HG03045 (cell line): ENCODE measurements around the gene RELCH.

Experiments used
- ATAC-seq: cut with Tn5 transposase; IDR thresholded peaks from one replicate; pipeline ENCODE4 v1.9.1; 2021; ENCODE audit warnings: mild to moderate bottlenecking, moderate library complexity; ENCODE audit not compliant: unreplicated experiment

Gene RELCH

DNA sequence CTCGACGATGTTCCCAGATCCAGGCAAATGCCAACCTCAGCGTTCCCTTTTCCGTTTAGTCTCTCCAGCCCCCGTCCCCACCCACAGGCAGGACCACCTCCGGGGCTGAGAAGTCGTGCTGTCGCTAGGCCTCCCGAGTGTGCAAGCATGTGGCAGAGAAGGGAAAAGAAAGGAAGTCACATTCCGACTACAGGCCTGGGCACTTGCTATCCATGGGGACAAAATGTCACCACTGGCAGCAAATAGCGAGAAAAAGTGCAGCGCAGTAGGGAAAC lies 619 bp upstream of the RELCH start:
- peak; percentile 11 for ATAC-seq

DNA sequence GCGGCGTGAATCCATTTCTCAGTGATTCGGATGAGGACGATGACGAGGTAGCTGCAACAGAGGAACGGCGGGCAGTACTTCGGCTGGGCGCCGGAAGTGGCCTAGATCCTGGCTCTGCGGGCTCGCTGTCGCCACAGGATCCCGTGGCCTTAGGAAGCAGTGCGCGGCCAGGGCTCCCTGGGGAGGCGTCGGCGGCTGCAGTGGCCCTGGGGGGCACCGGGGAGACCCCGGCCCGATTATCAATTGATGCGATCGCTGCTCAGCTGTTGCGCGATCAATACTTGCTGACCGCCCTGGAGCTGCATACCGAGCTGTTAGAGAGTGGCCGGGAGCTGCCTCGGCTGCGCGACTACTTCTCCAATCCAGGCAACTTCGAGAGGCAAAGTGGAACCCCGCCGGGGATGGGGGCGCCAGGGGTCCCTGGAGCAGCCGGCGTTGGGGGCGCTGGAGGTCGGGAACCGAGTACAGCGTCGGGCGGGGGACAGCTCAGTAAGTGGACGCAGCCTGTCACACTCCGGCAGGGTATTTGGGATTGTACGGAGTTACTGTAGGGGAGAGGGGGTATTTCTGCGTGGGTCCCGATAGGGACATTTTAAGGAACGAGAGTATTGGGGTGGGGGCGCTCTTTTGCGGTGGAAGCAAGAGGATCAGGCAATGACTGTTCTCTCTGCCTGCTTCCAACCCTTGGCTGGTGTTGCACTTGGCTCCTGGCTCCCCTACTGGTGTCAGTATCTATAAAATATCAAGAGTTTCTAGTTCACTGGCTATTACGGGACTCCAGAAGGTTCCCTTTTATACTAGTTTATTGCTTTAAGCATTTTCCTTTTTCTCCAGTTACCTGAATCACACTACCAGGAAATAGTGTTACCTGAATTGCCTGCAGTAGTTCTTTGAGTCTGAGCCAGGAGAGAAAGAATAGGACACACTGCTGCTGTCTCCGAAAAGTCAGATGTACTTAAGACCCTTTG lies 772 bp downstream of the RELCH start:
- ATAC-seq = peak; percentile 5

DNA sequence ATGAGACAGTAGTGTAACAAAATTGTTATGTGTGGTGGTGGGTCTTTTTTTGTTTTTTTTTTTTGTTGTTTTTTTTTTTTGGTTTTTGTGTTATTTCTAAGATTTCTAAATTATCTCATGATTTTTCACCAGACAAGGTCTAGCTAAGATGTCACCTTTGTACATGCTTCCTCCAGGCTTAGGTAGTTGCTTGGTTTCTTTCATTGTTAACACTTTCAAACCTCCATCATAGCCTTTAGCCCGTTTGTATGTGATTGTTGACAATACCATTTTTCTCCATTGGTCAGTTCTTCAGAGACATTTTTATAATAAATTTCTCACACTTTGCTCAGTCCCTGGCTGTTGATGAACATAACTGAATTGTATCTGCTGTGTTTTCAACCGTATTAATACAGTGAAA lies 2.2 kb downstream of the RELCH start:
- no peak for ATAC-seq

DNA sequence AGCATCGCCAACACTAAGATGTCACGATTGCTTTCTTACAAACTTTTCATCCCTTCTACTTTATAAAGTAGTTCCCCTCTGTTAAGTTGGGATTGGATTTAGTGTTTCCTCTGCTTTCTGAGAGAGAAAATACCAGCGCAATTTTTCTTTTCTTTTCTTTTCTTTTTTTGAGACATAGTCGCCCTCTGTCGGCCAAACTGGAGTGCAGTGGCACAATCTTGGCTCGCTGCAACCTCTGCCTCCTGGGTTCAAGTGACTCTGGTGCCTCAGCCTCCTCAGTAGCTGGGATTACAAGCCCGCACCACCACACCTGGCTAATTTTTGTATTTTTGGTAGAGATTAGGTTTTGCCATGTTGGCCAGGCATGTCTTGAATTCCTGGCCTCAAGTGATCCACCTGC lies 9.0 kb downstream of the RELCH start:
- ATAC-seq = no peak

DNA sequence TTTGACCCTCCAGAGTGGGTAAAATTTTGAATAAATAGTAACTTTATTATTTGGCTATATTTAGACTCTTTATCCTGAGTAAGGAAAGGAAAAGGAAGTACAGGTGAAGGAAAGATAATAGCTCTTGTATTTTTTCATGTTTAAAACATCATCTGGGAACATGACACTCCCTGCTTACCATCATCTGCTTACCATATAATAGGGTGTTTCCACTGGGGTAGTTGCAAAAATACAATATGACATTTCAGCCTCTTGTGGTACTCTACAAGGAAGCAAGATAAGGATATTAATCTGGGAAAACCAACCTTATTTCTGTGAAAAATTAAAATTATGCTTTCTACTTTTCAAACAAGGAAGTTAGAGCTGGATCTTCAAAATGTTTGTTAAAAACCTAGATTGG lies 9.9 kb downstream of the RELCH start:
- no peak for ATAC-seq

DNA sequence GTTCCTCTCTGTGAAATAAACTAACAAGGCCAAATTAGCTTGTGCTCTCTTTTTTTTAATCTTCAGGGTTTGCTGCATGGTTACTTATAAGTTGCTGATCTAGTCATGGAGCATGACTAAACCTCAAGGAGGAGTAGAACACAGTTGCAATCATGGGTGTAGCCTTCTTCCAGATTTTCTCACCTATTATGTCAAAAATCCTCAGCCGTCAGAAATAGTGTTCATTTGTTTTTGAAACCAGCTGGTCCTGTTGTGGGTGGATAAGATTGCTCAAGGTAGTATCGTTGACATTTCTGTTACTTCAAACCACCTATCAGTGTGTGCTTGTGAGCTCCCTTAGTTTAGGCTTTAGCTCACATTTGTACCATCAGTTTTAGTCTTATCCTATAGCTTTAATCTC lies 11.2 kb downstream of the RELCH start:
- no peak for ATAC-seq

DNA sequence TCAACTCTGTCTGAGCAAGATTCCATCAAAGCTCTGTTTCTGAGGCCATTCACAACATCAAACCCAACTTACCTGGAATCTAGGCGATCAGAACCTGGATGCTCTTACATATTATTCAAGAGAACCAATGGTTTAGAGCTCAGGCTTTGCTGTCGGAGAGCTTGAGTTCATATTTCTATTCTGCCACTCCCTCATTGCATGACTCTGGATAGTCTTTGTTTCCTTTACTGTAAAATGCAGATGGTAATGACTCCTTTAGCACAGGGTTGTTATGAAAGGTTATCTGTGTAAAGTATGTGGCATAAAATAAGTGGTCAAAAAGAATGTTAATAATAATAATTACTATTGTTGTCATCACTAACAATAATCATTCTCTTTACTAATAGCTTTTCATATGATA lies 12.6 kb downstream of the RELCH start:
- no peak for ATAC-seq

DNA sequence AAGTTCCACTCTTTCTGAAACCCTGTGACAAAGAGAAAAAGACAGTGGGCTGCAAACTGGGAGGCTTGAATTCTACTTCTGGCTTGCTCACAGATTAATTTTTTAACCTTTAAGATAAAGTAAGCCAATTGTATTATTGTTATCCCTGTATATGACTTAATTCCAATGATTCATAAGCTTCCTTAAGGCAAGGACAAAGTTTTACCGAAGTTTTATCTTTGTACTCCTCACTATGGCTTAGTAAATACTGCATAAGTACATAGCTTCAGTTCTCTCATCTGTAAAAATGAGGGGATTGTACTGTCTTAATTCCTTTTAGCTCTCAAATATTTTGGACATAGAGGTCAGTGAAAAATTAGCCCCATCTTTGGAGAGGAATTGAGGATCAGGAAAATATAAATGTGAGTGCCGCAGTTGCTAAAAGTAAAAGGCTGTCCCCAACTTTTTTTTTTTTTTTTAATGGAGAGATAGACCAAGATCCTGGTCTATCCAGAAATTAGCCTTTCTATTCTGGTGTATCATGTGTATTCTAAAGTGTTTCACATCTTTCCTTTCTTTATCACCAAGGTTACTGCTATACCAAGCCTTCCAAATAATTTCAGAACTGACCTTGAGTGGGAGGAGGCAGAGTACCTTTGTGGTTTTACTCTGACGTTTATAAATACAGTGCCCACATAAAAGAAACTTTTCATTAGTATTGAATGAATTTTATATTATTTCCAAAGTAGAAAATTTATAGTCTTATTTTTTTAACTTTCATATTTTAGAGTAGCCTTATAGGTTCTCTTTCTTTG lies 13.3 kb downstream of the RELCH start:
- no peak for ATAC-seq

DNA sequence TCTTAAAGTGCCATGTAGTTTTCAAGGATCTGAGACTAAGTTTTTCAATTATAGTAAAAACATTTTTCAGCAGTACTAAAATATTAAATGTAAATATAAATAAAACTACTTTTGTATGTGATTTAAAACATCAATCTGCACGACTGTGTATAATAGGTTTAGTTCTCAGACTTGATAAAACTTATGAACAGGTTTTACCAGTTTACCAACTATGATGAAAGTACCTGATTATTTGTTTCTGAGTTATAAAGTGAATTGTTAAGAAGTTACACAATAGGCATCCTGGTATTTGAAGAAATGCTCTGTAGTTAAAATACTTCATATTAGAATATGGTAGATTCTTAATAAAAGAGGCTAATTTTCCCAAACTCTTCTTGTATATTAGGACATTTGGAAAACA lies 14.8 kb downstream of the RELCH start:
- ATAC-seq = no peak

DNA sequence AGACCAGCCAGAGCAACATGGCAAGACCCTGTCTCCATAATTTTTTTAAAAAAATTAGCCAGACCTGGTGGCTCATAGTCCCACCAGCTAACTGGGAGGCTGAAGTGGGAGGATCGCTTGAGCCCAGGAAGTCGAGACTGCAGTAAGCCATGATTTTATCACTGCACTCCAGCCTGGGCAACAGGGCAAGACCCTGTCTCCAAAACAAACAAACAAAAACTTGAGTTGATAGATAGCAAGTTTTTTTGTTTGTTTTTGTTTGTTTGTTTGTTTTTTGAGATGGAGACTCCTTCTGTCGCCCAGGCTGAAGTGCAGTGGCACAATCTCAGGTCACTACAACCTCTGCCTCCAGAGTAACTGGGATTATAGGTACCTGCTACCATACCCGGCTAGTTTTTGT lies 18.8 kb downstream of the RELCH start:
- no peak for ATAC-seq

DNA sequence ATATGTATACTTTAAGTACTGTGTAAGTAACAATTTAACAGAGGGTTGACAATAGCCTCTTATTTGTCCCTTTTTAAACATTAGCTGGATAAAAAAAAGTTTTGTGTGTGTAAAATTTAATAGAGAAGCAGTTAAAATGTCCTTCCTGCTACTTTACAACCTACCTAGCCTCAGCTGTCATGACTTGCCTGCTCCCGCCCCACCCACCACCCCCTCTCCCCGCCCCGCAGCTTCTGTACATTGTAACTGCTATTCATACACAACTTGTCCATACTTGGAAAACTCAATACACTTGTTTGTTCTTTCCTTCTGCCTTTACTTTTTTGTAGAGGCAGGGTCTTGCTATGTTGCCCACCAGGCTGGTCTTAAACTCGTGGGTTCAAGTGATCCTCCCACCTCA lies 19.5 kb downstream of the RELCH start:
- no peak for ATAC-seq

DNA sequence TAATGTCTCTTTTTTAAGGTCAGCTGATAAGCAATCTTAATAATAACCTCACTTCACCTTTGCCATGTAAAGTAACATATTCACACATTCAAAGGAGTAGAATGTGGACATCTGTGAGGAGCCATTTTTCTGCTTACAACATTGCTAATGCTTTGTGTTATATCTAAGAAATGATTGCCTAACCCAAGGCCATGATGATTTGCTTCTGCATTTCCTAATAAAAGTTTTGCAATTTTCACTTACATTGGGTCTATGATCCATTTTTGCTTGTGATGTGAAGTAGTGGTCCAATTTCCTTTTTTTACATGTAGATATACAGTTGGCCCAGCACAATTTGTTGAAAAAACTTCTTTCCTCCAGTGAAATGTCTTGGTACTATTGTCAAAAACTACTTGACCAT lies 22.0 kb downstream of the RELCH start:
- ATAC-seq = no peak

DNA sequence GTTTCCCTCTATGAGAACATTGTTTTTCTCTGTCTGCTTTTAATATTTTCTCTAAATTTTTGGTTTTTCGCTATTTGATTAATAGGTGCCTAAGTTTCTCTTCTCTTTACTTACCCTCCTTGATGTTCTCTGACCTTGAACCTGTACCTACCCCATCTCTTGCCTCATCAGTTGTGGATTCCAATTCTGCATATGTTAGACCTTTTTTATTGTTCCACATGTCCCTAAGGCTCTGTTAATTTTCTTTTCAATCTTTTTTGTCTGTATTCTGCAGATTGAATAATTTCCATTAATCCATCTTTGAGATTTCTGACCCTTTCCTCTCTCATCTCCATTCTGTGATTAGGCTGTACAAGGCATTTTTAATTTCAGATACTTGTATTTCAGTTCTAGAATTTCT lies 23.1 kb downstream of the RELCH start:
- no peak for ATAC-seq

DNA sequence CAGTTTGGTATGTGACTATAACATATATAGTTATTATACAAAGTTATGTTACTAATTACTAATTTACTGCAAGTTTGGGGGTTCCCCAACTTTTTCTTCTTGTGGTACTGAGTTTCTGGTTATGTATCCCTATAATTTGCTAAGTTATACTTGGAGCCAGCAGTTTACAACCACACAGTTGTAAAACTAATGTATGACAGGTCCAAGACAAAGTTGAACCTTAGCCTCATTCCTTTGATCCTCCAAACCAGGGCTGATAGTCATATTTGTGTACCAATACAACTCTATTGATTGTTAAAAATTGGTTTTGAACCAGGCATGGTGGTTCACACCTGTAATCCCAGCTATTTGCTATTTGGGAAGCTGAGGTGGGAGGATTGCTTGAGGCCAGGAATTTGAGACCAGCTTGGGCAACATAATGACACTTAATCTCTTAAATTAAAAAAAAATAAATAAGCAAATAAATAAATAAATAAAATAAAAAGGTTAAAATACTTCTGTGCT lies 24.3 kb downstream of the RELCH start:
- no peak for ATAC-seq

DNA sequence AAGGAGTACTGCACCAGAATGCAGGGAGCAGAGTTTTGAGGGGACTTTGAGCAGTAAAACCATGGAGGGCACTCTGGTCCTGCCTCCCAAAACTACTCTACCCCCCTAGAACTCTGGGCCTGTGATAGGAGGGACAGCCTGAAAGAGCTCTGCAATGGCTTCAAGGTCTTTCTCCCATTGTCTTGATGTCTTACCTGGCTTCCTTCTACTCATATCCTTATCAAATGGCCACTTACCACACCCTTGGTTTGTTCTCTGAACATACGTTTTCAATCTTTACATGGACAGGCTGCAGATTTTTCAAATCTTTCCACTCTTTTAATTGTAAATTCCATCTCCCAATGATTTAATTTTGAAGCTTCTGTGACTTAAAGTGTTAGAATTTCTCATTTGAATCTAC lies 27.7 kb downstream of the RELCH start:
- ATAC-seq = no peak

DNA sequence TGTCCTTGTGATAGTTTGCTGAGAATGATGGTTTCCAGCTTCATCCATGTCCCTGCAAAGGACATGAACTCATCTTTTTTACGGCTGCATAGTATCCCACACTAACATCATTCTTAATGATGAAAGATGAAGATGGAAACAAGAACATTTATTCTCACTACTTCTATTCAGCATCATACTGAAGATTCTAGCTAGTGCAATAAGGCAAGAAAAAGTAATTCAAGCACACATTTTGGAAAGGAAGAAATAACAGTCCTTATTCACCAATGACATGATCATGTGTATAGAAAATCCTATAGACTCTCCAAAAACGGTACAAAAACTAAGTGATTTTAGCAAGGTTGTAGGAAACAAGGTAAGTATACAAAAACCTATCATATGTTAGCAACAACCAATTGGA lies 37.2 kb downstream of the RELCH start:
- no peak for ATAC-seq

DNA sequence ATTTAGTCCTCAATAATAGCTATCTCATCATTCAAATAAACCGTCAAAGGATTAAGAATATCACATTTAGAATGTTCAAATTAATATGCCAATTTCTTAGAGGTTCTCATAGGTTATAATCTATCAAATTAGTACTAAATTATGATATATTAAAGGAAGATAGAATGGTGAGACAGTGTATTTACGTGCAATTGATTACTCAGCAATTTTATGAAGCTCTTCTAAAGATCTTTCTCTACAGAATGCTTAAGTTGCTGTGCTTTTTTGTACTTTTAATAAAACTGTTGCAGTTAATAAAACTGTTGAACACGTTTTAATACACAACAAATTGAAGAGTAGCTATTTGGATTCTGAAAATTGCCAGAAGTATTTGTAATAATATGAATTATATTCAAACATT lies 39.0 kb downstream of the RELCH start:
- no peak for ATAC-seq

DNA sequence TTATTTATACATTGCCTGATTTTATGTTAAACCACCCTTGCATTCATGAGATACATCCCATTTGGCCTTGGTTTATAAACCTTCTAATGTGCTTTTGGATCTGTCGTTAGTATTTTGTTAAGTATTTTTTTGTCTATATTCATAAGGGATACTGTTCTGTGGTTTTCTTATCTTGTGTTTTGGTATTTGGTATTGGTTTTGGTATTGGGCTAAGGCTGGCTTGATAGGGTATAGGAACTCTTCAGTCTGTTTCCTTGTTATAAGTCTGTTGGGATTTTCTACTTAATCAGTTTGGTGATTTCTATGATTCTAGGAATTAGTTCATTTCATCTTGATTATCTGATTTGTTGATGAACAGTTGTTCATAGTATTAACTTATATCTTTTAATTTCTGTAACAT lies 49.2 kb downstream of the RELCH start:
- no peak for ATAC-seq

DNA sequence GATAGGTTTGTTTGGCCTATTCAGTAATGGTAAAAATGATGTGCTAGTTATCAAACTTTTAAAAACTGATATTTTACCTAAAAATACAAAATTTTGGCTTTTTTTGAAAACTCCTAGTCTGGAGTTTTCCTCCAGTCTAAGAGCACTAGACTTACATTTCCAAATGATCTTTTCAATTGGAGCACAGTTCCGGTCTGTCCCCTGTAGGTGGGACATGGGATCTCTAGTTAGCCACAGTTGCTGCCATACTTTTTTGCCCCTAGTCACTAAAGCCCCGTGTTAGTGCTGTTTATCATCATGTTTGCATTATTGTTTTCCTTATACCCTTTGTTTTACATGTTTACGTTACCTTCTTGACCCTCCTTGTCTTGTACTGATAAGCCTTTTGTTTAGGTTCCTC lies 52.4 kb downstream of the RELCH start:
- ATAC-seq = no peak

DNA sequence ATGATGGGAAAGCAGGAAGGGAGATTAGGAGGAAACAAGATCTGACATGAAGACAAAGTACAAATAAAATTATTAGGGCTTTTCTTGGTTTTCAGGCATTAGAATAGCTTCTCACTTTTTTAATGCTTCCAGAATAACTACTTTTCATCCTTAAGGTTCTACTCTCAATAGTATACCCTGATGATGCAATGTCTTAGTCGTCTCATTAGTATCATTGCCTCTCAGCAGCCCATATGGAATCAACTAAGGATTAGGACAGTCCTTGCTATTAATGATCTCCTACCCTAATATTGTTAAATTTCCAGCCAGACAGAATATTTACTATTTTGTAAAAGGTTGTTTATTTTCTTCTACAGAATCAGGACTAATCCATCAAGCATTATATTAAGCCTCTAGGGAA lies 55.9 kb downstream of the RELCH start:
- ATAC-seq = no peak

DNA sequence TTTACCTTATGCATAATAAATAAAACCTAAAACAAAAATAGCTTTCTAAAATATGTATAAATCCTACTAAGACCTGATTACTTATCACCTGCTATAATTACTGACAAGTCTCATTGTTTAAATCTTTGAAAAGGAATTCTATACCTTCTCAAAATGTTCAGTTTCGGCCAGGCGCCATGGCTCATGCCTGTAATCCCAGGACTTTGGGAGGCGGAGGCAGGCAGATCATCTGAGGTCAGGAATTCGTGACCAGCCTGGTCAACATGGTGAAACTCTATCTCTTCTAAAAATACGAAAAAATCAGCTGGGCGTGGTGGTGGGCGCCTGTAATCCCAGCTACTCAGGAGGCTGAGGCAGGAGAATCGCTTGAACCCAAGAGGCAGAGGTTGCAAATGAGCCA lies 58.1 kb downstream of the RELCH start:
- no peak for ATAC-seq

DNA sequence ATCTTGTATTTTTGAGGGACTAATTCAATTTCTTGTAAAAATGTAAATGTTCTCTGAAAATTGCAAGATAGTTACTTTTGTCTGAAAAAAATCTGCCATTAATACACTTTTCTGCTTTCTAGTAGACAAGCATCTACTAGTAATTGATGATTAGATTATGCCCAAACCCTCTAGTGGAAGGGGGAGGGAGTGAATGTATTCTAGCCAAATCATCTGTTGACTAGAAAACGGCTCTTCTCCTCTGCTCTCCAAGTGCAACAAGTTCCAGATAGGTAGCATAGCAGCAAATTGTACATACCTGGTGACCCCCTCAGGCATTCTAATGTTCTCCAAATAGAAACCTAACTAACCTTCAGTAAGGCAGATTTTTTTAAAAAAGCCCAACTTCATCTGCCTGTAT lies 58.6 kb downstream of the RELCH start:
- ATAC-seq = no peak
